ENCODE results near the gene POLR3F. TPM values are rescaled to one million over a fixed set of nuclear protein-coding genes. Genes with fewer than 3 reads are reported as not detected.

POLR3F gene
- total RNA-seq, 1 donor from 2014 or later: 12.2 TPM

GRCh38 chr20:18527339-18527738 is 60.1 kb downstream of the POLR3F start:
- no peak for TF ChIP-seq CTCF (IDR thresholded peaks at IDR 0.05; ENCODE audit: unreplicated experiment)
- no peak for DNase-seq (ENCODE audit: low spot score)
- H3K4me3 Mint-ChIP-seq (ENCODE audit: unreplicated experiment): no peak overlapping the region
- peaks cover 46% of the 10 kb centered on the region for H3K36me3 Mint-ChIP-seq (ENCODE audit: low read depth, unreplicated experiment)
- H3K27me3 Mint-ChIP-seq (ENCODE audit: unreplicated experiment): no peaks in the 10 kb centered on the region
- no peaks in the 10 kb centered on the region for H3K4me1 Mint-ChIP-seq (ENCODE audit: unreplicated experiment)
- no peak overlapping the region for H3K27ac Mint-ChIP-seq (ENCODE audit: unreplicated experiment)
- H3K9me3 Mint-ChIP-seq (ENCODE audit: unreplicated experiment): no peaks in the 10 kb centered on the region

GRCh38 chr20:18527836-18528235 is 60.6 kb downstream of the POLR3F start:
- Mint-ChIP-seq H3K36me3 (ENCODE audit: low read depth, unreplicated experiment) (peaks cover 50% of the 10 kb centered on the region), H3K4me3 (ENCODE audit: unreplicated experiment) (no peak overlapping the region), H3K27me3 (ENCODE audit: unreplicated experiment) (no peaks in the 10 kb centered on the region), H3K27ac (ENCODE audit: unreplicated experiment) (no peak overlapping the region), H3K9me3 (ENCODE audit: unreplicated experiment) (no peaks in the 10 kb centered on the region), H3K4me1 (ENCODE audit: unreplicated experiment) (no peaks in the 10 kb centered on the region)
- no peak for DNase-seq (ENCODE audit: low spot score)
- no peak for TF ChIP-seq CTCF (IDR thresholded peaks at IDR 0.05; ENCODE audit: unreplicated experiment)

GRCh38 chr20:18529041-18529440 is 61.9 kb downstream of the POLR3F start:
- Mint-ChIP-seq H3K4me3 (ENCODE audit: unreplicated experiment) (no peak overlapping the region), H3K9me3 (ENCODE audit: unreplicated experiment) (no peaks in the 10 kb centered on the region), H3K36me3 (ENCODE audit: low read depth, unreplicated experiment) (peaks cover 50% of the 10 kb centered on the region), H3K27ac (ENCODE audit: unreplicated experiment) (no peak overlapping the region), H3K4me1 (ENCODE audit: unreplicated experiment) (no peaks in the 10 kb centered on the region), H3K27me3 (ENCODE audit: unreplicated experiment) (no peaks in the 10 kb centered on the region)
- no peak for TF ChIP-seq CTCF (IDR thresholded peaks at IDR 0.05; ENCODE audit: unreplicated experiment)
- DNase-seq (ENCODE audit: low spot score): no peak

- Mint-ChIP-seq H3K27ac (ENCODE audit: unreplicated experiment) (no peak overlapping the region), H3K4me1 (ENCODE audit: unreplicated experiment) (no peaks in the 10 kb centered on the region), H3K4me3 (ENCODE audit: unreplicated experiment) (no peak overlapping the region), H3K9me3 (ENCODE audit: unreplicated experiment) (no peaks in the 10 kb centered on the region), H3K27me3 (ENCODE audit: unreplicated experiment) (peaks cover under 1% of the 10 kb centered on the region), H3K36me3 (ENCODE audit: low read depth, unreplicated experiment) (peaks cover 47% of the 10 kb centered on the region)
- no peak for TF ChIP-seq CTCF (IDR thresholded peaks at IDR 0.05; ENCODE audit: unreplicated experiment)
- DNase-seq (ENCODE audit: low spot score): no peak
Observed at GRCh38 chr20:18532626-18533025, 65.4 kb downstream of the POLR3F start.

GRCh38 chr20:18533491-18533890 is 66.3 kb downstream of the POLR3F start:
- Mint-ChIP-seq H3K4me1 (ENCODE audit: unreplicated experiment) (no peaks in the 10 kb centered on the region), H3K27ac (ENCODE audit: unreplicated experiment) (no peak overlapping the region), H3K9me3 (ENCODE audit: unreplicated experiment) (no peaks in the 10 kb centered on the region), H3K27me3 (ENCODE audit: unreplicated experiment) (peaks cover 2% of the 10 kb centered on the region), H3K4me3 (ENCODE audit: unreplicated experiment) (no peak overlapping the region), H3K36me3 (ENCODE audit: low read depth, unreplicated experiment) (peaks cover 43% of the 10 kb centered on the region)
- TF ChIP-seq CTCF (IDR thresholded peaks at IDR 0.05; ENCODE audit: unreplicated experiment): no peak
- no peak for DNase-seq (ENCODE audit: low spot score)

Data from endothelial cell (in vitro differentiated cells).